Transverse colon (tissue), 4 donors: ENCODE data around the gene SLC5A1.

ENCODE experiments used
- CTCF ChIP-seq, 5 experiments: fragments of 200-600 bp in 3 of 5; fragments of 450-650 bp in 2 of 5; sonication (generic) in 3 of 5; IDR thresholded peaks; 1 replicate in 2 of 5; 2 replicates in 3 of 5; pipeline ENCODE4 v1.5.1; 2016 to 2017; ENCODE audit warnings: antibody characterized with exemption in 5 of 5, inconsistent platforms in 3 of 5, mild to moderate bottlenecking in 2 of 5, moderate library complexity in 1 of 5
- EP300 ChIP-seq: sonication (generic); formaldehyde crosslinking; IDR thresholded peaks from one replicate; pipeline ENCODE4 v1.6.1; 2017; ENCODE audit warnings: antibody characterized with exemption, low read depth
- POLR2A ChIP-seq: fragments of 450-650 bp; IDR thresholded peaks from one replicate; pipeline ENCODE4 v1.6.1; 2016; ENCODE audit warnings: antibody characterized with exemption, mild to moderate bottlenecking, moderate library complexity
- POLR2AphosphoS5 ChIP-seq, 3 donors: sonication (generic); formaldehyde crosslinking; IDR thresholded peaks; one replicate each; pipeline ENCODE4 v1.6.1; 2016; ENCODE audit warnings: antibody characterized with exemption in 3 of 3

DNA sequence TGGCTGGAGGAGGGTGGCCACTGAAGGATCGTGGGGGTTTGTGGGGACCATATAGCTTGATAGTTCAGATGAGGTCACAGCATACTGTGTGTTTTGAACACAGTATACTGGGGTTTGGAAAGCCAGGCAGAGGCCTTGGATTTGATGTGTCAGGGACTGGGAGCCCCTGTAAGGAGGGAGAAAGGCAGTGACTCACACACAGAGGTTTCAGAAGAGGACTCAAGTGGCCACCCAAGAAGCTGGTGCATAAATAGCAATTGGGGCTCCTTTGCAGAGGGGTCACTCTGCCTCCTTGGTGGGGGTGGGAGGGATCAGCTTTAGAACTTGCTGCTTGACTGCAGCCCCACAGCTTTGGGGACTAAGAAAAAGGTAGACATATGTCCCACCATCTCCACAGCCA, 39.3 kb downstream of the SLC5A1 start:
- no peak for TF ChIP-seq POLR2AphosphoS5 (IDR thresholded peaks at IDR 0.05)
- TF ChIP-seq CTCF (IDR thresholded peaks at IDR 0.05), result no peak
- TF ChIP-seq POLR2A, result no peak
- no peak for TF ChIP-seq EP300
